Activated naive CD4-positive, alpha-beta T cell treated with anti-CD3 and anti-CD28 coated beads for 36 hours (primary cell): ENCODE measurements around the gene SLC35E1. TPM values are rescaled to one million over a fixed set of nuclear protein-coding genes. Genes with fewer than 3 reads are reported as not detected.
A peak's percentile ranks its signal among the peaks of the same experiment; 100 is the strongest.

Experiments
- CTCF ChIA-PET: fragments of 350-600 bp; sonication (Branson Sonifier 250); formaldehyde crosslinking; loops from one replicate; lab custom pipeline; 2021; ENCODE audit warnings: antibody characterized with exemption; lab: Charles Lee
- DNase-seq: peaks from one replicate; pipeline ENCODE4 v3.0.0-alpha.2; 2020
- H3K27ac Mint-ChIP-seq: one replicate; pipeline ENCODE4 v1.8.0; 2021; ENCODE audit warnings: mild to moderate bottlenecking, mixed read lengths
- H3K27me3 Mint-ChIP-seq: one replicate; pipeline ENCODE4 v1.8.0; 2021; ENCODE audit warnings: low read depth, mixed read lengths
- H3K36me3 Mint-ChIP-seq: one replicate; pipeline ENCODE4 v1.8.0; 2021; ENCODE audit warnings: low read depth, mixed read lengths
- H3K4me1 Mint-ChIP-seq: one replicate; pipeline ENCODE4 v1.8.0; 2021; ENCODE audit warnings: low read depth, mixed read lengths
- H3K4me3 Mint-ChIP-seq: one replicate; pipeline ENCODE4 v1.8.0; 2021; ENCODE audit warnings: mild to moderate bottlenecking, moderate library complexity, mixed read lengths
- H3K9me3 Mint-ChIP-seq: one replicate; pipeline ENCODE4 v1.8.0; 2021; ENCODE audit warnings: mixed read lengths
- intact Hi-C: fragments of 100-400 bp; cut with micrococcal nuclease; formaldehyde crosslinking; loops from one replicate; pipeline ENCODE4 v1.15.1; 2023
- total RNA-seq, 2 experiments: library from RNA; stranded (reverse); gene quantifications; one replicate each; pipeline ENCODE4 v1.2.3, GENCODE V29; 2021

SLC35E1 gene
- total RNA-seq, 2 experiments from 2014 or later = 21.7 to 22.1 TPM

DNA sequence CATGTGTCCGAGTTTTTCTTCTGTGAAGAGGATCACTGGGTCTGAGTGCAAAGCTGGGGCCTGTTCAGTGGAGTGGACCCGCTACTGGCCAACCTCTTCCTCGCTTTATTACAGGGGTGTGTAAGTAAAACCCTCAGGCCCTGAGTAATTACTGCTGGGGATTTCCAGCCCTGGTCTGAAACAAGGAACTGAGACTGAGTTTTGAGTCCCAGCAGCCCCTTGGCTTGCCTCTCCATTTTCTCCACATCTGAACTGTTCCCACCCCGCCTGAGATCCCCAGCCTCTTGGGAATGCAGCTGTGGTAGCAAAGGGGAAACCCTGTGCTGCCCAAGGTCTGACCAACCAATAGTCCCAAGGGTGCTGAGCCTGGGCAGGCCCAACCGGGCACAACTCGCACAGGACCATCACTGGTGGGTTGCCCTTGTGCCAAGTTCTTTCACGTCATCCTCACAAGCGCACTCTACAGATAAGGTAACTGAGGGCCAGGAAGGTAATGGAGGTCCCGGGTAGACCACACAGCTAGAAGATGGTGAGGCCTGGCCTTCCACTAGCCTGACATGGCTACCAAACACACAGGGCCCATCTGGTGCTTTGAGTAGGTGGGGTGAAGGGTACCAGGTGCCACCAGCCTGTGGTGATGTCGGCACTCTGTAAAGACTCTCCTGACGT lies 13.7 kb upstream of the SLC35E1 start:
- Mint-ChIP-seq H3K4me1 (peaks cover 81% of the 10 kb centered on the region), H3K27ac (peak overlapping the region; percentile 82), H3K4me3 (peak overlapping the region; percentile 79), H3K36me3 (peaks cover 3% of the 10 kb centered on the region), H3K9me3 (no peaks in the 10 kb centered on the region), H3K27me3 (no peaks in the 10 kb centered on the region)
- intact Hi-C loops = loop anchor here (5.0 kb wide), 3 partner anchors 254 to 509 kb away; partner anchors contain the start of genes HAUS8, MYO9B and TPM4
- CTCF ChIA-PET = no interaction called here
- peak; percentile 80 for DNase-seq

DNA sequence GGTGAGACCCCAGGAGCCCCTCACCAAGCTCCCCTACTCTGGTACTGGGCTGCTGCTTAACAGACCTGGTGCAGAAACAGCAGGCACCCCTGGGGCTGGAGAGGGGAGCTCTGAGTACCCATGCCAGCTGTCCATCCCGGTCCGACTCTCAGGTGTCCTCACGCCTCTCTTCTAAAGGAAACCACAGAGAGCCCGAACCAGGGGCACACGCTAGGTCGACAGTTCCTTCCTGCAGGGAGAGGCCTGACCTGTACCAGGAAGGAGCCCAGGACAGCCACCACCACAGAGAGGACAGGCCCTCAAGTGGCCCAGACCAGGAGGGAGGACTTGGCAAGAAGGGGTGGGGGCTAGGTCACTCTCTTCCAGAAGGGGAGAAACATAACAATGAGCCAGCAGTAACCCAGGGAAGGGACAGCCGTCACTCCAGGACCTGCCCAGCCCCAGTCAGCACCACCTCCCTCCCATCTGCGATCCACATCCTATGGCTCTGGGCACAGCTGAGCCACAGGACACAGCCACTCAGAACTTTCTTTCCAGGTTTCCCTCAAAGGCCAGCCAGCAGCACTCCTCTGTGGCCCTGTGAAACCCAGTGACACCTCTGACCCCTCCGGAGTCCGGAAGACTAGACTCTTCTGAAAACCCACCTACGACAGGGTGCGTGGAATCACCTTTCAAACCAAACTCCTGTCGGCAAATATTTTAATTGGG lies 13.0 kb upstream of the SLC35E1 start:
- peaks cover 82% of the 10 kb centered on the region for H3K4me1 Mint-ChIP-seq
- peaks cover 3% of the 10 kb centered on the region for H3K36me3 Mint-ChIP-seq
- CTCF ChIA-PET = interaction anchor here (1.1 to 2.1 kb wide), 4 partner anchors 8 to 42 kb away, joined by 3 to 9 read pairs (median 4); no protein-coding TSS in a partner anchor
- H3K27ac Mint-ChIP-seq = peak overlapping the region; percentile 82
- DNase-seq = no peak
- no peaks in the 10 kb centered on the region for H3K27me3 Mint-ChIP-seq
- H3K9me3 Mint-ChIP-seq = no peaks in the 10 kb centered on the region
- intact Hi-C loops = loop anchor here (5.0 kb wide), 3 partner anchors 253 to 508 kb away; partner anchors contain the start of genes HAUS8, MYO9B and TPM4
- peak overlapping the region; percentile 79 for H3K4me3 Mint-ChIP-seq

DNA sequence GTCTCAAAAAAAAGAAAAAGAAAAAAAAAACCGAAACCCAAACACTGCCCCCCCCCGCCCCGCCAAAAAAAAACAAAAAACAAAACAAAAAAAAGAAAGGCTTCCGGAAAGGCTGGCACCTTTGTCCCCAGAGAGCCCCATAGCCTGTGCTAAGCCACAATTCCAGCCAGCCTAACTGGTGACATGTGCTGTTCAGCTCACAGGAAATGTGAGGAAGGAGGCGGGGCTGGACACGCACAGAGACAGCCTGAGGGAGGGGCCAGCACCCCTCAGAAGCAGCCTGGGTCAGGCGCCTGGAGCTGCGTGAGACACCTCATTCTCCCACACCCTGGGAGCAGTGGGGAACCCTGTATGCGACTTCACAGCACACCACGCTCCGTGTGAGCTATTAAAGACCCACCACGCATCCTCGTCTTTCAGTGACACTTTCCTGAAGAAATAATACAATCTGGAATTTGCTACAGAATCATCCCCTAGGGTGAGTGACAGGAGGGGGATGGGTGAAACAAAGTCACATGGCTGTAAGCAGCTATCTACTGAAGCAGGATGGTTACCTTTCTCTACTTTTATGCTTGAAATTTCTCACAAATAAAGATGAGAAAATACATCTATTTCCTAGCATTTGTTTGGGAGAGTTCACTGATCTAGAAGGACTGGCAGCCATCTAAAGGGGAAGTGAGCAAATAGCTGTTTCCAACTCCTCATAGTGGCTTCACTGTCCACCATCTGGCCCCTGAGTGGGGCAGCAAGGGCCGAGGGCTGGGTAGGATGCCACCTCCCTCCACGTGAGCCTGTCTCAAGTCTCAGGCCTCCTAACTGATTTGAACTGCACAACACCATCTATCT lies 12.3 kb upstream of the SLC35E1 start:
- peaks cover 79% of the 10 kb centered on the region for H3K4me1 Mint-ChIP-seq
- H3K4me3 Mint-ChIP-seq = peak overlapping the region; percentile 79
- H3K27ac Mint-ChIP-seq = peak overlapping the region; percentile 82
- intact Hi-C loops = loop anchor here (1.0 to 5.0 kb wide), 8 partner anchors 10 to 507 kb away; partner anchors contain the start of genes CHERP, HAUS8, MED26 and MYO9B
- peak; percentile 96 for DNase-seq
- H3K36me3 Mint-ChIP-seq = peaks cover 3% of the 10 kb centered on the region
- no peaks in the 10 kb centered on the region for H3K27me3 Mint-ChIP-seq
- H3K9me3 Mint-ChIP-seq = no peaks in the 10 kb centered on the region
- CTCF ChIA-PET = interaction anchor here (1.1 to 2.1 kb wide), 4 partner anchors 9 to 42 kb away, joined by 3 to 9 read pairs (median 4); no protein-coding TSS in a partner anchor

- CTCF ChIA-PET = interaction anchor here (0.6 to 2.1 kb wide), 3 partner anchors 9 to 105 kb away, joined by 4 to 9 read pairs (median 4); no protein-coding TSS in a partner anchor
- H3K4me1 Mint-ChIP-seq = peaks cover 64% of the 10 kb centered on the region
- H3K9me3 Mint-ChIP-seq = no peaks in the 10 kb centered on the region
- intact Hi-C loops = no loop called here
- no peaks in the 10 kb centered on the region for H3K27me3 Mint-ChIP-seq
- H3K27ac Mint-ChIP-seq = peak overlapping the region; percentile 82
- no peak for DNase-seq
- H3K36me3 Mint-ChIP-seq = peaks cover 3% of the 10 kb centered on the region
- H3K4me3 Mint-ChIP-seq = peak overlapping the region; percentile 1
Measured at GRCh38 chr19:16582486-16583261, 10.5 kb upstream of the SLC35E1 start.

- peak overlapping the region; percentile 0 for H3K27ac Mint-ChIP-seq
- no peaks in the 10 kb centered on the region for H3K9me3 Mint-ChIP-seq
- peaks cover 3% of the 10 kb centered on the region for H3K36me3 Mint-ChIP-seq
- intact Hi-C loops = no loop called here
- H3K4me1 Mint-ChIP-seq = peaks cover 57% of the 10 kb centered on the region
- H3K27me3 Mint-ChIP-seq = no peaks in the 10 kb centered on the region
- no peak overlapping the region for H3K4me3 Mint-ChIP-seq
- no peak for DNase-seq
- CTCF ChIA-PET = interaction anchor here (1.5 kb wide), 1 partner anchor 43 kb away, joined by 4 read pairs; no protein-coding TSS in a partner anchor
Measured at GRCh38 chr19:16581971-16582343, 9.7 kb upstream of the SLC35E1 start.

DNA sequence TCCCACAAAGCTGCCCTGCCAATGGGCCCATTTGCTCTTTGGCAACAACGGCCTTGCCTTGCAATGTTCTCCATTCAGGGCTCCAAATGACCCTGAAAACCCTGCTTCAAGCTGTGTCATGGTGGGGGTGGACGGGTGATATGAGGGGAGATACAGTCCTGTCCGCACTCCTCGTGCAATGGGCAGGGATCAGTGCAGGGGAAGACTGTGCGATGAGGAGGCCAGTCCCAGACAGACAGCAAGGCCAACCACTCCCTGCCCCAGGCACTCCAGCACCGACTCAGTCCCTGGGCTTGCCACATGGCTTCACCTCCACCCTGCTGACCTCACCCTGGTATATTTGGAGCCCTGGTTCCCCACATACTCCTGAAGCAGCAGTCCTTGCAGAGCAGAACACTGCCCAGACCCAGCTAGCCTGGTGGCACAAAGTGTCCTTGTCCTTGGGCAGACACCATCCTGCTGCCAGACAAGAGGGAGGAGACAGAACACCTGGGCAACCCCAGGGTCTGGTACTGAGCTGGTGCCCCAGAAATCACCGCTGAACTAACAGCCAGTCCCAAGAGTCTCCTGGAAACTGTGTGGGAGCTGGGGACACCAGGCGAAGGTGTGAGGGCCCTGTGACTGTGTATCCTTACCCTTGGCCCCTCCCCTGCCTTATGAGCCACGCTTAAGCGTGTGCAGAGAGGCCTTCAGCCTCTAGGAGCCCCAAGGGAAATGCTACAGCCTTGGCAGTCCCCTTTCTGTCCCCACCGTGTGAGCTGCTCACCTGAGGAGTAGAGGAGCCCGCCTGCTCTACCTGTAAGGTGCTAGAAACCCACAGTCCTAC lies 9.1 kb upstream of the SLC35E1 start:
- no peak for DNase-seq

GRCh38 chr19:16579381-16579780 lies 7.2 kb upstream of the SLC35E1 start:
- no peaks in the 10 kb centered on the region for H3K27me3 Mint-ChIP-seq
- no peaks in the 10 kb centered on the region for H3K9me3 Mint-ChIP-seq
- CTCF ChIA-PET = no interaction called here
- peaks cover 45% of the 10 kb centered on the region for H3K4me1 Mint-ChIP-seq
- no peak overlapping the region for H3K4me3 Mint-ChIP-seq
- no peak for DNase-seq
- H3K36me3 Mint-ChIP-seq = peaks cover 8% of the 10 kb centered on the region
- intact Hi-C loops = no loop called here
- H3K27ac Mint-ChIP-seq = peak overlapping the region; percentile 47

More for the DNA sequence above, 9.1 kb upstream of the SLC35E1 start:
- intact Hi-C loops = no loop called here
- Mint-ChIP-seq H3K27ac (peak overlapping the region; percentile 42), H3K4me1 (peaks cover 52% of the 10 kb centered on the region), H3K9me3 (no peaks in the 10 kb centered on the region), H3K4me3 (no peak overlapping the region), H3K27me3 (no peaks in the 10 kb centered on the region), H3K36me3 (peaks cover 4% of the 10 kb centered on the region)
- CTCF ChIA-PET = interaction anchor here (1.5 kb wide), 1 partner anchor 43 kb away, joined by 4 read pairs; no protein-coding TSS in a partner anchor

GRCh38 chr19:16577531-16577985 lies 5.3 kb upstream of the SLC35E1 start:
- no peak overlapping the region for H3K27ac Mint-ChIP-seq
- DNase-seq = no peak
- CTCF ChIA-PET = no interaction called here
- intact Hi-C loops = no loop called here
- no peaks in the 10 kb centered on the region for H3K9me3 Mint-ChIP-seq
- no peak overlapping the region for H3K4me3 Mint-ChIP-seq
- no peaks in the 10 kb centered on the region for H3K27me3 Mint-ChIP-seq
- peaks cover 11% of the 10 kb centered on the region for H3K36me3 Mint-ChIP-seq
- H3K4me1 Mint-ChIP-seq = peaks cover 46% of the 10 kb centered on the region

DNA sequence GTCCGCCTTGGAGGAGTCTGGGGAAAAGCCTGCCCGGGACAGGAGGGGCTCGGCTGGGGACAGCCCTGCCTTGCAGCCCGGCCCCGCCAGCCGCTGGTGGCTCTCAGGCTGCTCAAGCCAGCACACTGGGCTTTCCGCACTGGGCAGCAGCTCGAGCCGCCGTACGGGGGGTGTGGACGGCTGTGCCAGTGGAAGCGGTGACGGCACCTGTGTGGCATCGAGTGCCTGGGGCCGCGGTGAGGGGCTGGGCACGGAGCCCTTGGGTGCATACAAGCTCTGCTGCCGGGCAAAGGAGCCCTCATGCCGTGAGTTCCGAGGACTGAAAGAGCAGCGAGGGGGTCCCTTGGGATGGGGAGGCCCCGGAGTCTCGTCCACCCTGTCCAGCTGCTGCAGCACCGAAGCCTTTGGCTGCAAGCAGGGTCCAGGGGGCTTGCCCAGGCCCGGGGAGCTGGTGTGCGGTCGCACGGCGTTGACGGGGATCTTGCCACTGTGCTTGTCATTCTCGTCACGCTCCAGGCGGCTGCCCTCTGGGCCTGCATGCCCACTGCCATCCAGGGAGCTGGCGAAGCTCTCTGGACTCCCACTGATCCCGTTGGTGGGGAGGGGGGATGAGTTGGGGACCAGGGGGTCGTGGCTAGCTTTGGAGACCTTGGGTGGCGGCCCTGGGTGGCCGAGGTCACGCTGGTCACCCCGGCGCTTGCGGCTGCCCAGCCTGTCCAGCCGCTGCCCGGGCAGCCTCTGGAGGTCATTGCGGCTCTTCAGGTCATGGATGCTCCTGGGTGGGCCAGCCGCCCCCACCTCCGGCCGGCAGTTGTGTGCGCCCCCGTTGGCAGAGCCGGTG lies 4.7 kb upstream of the SLC35E1 start:
- Mint-ChIP-seq H3K9me3 (no peaks in the 10 kb centered on the region), H3K4me1 (peaks cover 43% of the 10 kb centered on the region), H3K36me3 (peaks cover 13% of the 10 kb centered on the region), H3K4me3 (no peak overlapping the region), H3K27me3 (no peaks in the 10 kb centered on the region), H3K27ac (no peak overlapping the region)
- intact Hi-C loops = no loop called here
- CTCF ChIA-PET = no interaction called here
- no peak for DNase-seq
